ENCODE data around the gene ACTA2.

GRCh38 chr10:88932539-88933256 is 19.9 kb downstream of the ACTA2 start:
- no peak for TF ChIP-seq PATZ1 (CRISPR knock-in tag; IDR thresholded peaks at IDR 0.05; ENCODE audit: borderline replicate concordance)
- 0 out of 2 replicates have a peak, but pooled peaks have one; percentile 14 for TF ChIP-seq ZNF8 (CRISPR knock-in tag; IDR thresholded peaks at IDR 0.05)

Measured in SK-N-SH treated with all-trans-retinoic acid at 6 μM for 48 hours (cell line).